ENCODE data around the gene CYBC1. TPM values are rescaled to one million over a fixed set of nuclear protein-coding genes. Genes with fewer than 3 reads are reported as not detected.

Gene CYBC1
- total RNA-seq, 1 experiment from 2014 or later, result 95.4 TPM

DNA sequence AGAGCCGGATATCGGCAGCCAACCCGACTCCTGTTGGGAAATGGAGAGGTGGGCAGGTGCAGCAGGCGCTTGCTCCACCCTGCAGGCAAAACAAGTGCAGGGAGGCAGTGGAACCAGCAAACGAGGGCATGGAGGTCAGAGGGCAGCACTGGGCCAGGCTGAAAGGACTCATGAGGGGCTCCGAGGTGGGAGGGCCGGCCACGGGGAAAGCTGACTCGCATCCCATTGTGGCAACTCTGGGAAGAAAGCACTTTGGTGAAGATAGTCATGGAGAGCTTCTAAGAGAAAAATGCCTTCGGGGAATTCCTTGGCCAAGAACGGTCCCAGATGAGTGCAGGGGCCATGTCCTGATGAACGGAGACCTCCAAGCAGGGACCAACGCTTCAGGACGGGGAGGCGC is 4.4 kb downstream of the CYBC1 start:
- RAD21 ChIA-PET (ENCODE audit: low non-redundant PET in 1 of 2, low total read pairs in 2 of 2, uncharacterized antibody in 2 of 2, unreplicated experiment in 2 of 2), result no interaction called here
- POLR2A ChIA-PET, result no interaction called here
- H3K4me1 ChIP-seq (ENCODE audit: control insufficient read depth in 1 of 2, insufficient read depth in 2 of 2, low read length in 2 of 2), result peaks cover 6 to 15% of the 10 kb centered on the region in 2 experiments

More for the DNA sequence above, 4.4 kb downstream of the CYBC1 start:
- Histone ChIP-seq H4K20me1 (ENCODE audit: insufficient read depth) (no peaks in the 10 kb centered on the region), H3K4me3 (replicated peaks in 1 of 2; ENCODE audit: low read depth in 1 of 2, low read length in 2 of 2) (no peak overlapping the region), H3K27me3 (ENCODE audit: insufficient read depth, low read length) (no peaks in the 10 kb centered on the region), H3K9me3 (ENCODE audit: control insufficient read depth in 1 of 2, insufficient read depth in 1 of 2, low read depth in 1 of 2, low read length in 2 of 2) (no peaks in the 10 kb centered on the region), H3K4me2 (ENCODE audit: low read length) (no peak overlapping the region), H3K27ac (ENCODE audit: low read depth, low read length) (no peak overlapping the region), H3K79me2 (ENCODE audit: insufficient read depth, low read length) (peaks cover 15% of the 10 kb centered on the region), H3K36me3 (ENCODE audit: control insufficient read depth in 1 of 2, insufficient read depth in 2 of 2, low read length in 2 of 2) (peaks cover 0 to 17% of the 10 kb centered on the region in 2 experiments; a peak in 1 of 4 replicates), H2AFZ (ENCODE audit: low read depth, low read length, poor library complexity, severe bottlenecking) (no peak overlapping the region), H3K9me2 (ENCODE audit: insufficient read depth) (no peaks in the 10 kb centered on the region), H3K9ac (ENCODE audit: low read length) (no peak overlapping the region)
- intact Hi-C loops (cut with micrococcal nuclease), result no loop called here
- TF ChIP-seq SP1 (IDR thresholded peaks at IDR 0.05; ENCODE audit: low read depth) (no peak), POLR2AphosphoS5 (IDR thresholded peaks at IDR 0.05; ENCODE audit: low read depth, low read length) (no peak), ZFX (IDR thresholded peaks at IDR 0.05) (no peak), SRF (IDR thresholded peaks at IDR 0.05; ENCODE audit: low read depth) (no peak), MAX (IDR thresholded peaks at IDR 0.05) (no peak), FOSL1 (IDR thresholded peaks at IDR 0.05; ENCODE audit: low read depth) (no peak), CBX3 (IDR thresholded peaks at IDR 0.05; ENCODE audit: low read depth) (no peak), RAD21 (IDR thresholded peaks at IDR 0.05; ENCODE audit: low read depth) (no peak), EGR1 (IDR thresholded peaks at IDR 0.05; ENCODE audit: low read depth) (no peak), POLR2A (IDR thresholded peaks at IDR 0.05; ENCODE audit: borderline replicate concordance, extremely low read depth, insufficient read depth, insufficient read length) (no peak), SIN3A (IDR thresholded peaks at IDR 0.05; ENCODE audit: low read depth) (no peak), CTCF (IDR thresholded peaks at IDR 0.05 in 2 of 3, conservative IDR thresholded peaks at IDR 0.05 in 1 of 3; ENCODE audit: borderline replicate concordance in 1 of 3, insufficient read depth in 1 of 3, low read depth in 2 of 3, low read length in 2 of 3) (no peak), ZBTB33 (IDR thresholded peaks at IDR 0.05; ENCODE audit: extremely low read depth, insufficient replicate concordance, low read length) (no peak), JUND (IDR thresholded peaks at IDR 0.05) (no peak)
- TF ChIP-seq, protein P1, sequence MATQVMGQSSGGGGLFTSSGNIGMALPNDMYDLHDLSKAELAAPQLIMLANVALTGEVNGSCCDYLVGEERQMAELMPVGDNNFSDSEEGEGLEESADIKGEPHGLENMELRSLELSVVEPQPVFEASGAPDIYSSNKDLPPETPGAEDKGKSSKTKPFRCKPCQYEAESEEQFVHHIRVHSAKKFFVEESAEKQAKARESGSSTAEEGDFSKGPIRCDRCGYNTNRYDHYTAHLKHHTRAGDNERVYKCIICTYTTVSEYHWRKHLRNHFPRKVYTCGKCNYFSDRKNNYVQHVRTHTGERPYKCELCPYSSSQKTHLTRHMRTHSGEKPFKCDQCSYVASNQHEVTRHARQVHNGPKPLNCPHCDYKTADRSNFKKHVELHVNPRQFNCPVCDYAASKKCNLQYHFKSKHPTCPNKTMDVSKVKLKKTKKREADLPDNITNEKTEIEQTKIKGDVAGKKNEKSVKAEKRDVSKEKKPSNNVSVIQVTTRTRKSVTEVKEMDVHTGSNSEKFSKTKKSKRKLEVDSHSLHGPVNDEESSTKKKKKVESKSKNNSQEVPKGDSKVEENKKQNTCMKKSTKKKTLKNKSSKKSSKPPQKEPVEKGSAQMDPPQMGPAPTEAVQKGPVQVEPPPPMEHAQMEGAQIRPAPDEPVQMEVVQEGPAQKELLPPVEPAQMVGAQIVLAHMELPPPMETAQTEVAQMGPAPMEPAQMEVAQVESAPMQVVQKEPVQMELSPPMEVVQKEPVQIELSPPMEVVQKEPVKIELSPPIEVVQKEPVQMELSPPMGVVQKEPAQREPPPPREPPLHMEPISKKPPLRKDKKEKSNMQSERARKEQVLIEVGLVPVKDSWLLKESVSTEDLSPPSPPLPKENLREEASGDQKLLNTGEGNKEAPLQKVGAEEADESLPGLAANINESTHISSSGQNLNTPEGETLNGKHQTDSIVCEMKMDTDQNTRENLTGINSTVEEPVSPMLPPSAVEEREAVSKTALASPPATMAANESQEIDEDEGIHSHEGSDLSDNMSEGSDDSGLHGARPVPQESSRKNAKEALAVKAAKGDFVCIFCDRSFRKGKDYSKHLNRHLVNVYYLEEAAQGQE (IDR thresholded peaks at IDR 0.05; ENCODE audit: low read depth), result no peak
- DNase-seq (ENCODE audit: low read depth, low spot score), result no peak
- no TSS peak for BruUV-seq (replicated peaks)
- CTCF ChIA-PET, result no interaction called here
- no peak for ATAC-seq

Data from HCT116 (cell line).